ENCODE results near the gene EBLN1. TPM values are rescaled to one million over a fixed set of nuclear protein-coding genes. Genes with fewer than 3 reads are reported as not detected.
"Not testable (repeated sequence)": the region's sequence is repeated elsewhere in the genome, so short reads cannot be mapped to it uniquely, and the experiment has no call there.

The EBLN1 gene
- total RNA-seq, 1 experiment from 2014 or later = not detected

DNA sequence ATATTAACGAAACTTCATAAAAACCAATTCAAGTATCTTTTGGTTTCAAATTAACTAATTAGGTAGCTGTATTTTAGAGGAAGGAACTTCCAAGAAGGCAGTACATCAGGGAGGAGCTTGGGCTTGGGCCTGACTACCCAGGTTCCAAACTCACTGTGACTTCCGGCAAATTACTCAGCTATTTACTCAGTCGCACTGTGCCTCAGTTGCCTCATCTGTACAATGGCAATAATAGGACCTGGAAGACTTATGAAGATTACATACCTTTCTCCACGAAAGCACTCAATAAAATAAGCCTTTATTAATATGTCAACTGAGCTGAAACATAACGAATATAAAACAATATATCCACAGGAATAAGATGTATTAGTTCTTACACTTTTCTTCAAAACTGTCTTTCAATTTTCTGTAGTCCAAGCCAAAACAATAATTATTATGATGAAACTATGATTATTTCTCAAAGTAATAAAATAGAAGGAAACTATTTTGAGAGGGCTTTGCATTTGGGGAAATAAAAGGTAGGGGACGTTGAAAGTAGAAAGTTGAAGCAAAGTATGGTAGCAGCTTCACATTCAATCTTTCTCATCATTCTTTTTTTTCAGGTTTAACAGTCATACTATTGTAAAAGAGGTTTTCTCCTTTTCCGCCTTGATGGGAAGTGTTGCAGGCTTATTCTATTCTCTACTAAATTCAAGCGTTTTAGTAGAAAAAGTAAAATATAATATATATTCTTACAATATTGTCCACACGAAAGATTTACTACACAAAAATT is 10.5 kb upstream of the EBLN1 start:
- DNase-seq (ENCODE audit: low read depth) = no peak

DNA sequence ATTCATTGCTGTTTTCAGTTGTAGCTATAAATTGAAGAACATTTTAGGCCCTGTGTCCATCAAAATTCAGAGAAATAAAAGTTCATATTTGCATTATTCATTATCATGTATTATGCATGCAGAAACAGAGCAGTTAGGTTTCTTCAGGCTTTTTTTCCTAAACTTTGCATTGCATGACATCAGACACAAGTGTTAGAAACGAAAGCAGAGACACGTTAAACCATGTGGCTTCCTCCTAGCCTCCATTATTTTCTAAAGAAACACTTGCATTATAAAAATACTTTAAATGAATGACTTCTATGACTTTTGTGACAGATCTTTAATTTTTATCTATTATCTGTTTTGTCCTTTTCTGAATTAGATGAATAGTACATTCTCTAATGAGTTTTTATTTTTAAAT is 8.8 kb upstream of the EBLN1 start:
- no peak for DNase-seq (ENCODE audit: low read depth)

DNA sequence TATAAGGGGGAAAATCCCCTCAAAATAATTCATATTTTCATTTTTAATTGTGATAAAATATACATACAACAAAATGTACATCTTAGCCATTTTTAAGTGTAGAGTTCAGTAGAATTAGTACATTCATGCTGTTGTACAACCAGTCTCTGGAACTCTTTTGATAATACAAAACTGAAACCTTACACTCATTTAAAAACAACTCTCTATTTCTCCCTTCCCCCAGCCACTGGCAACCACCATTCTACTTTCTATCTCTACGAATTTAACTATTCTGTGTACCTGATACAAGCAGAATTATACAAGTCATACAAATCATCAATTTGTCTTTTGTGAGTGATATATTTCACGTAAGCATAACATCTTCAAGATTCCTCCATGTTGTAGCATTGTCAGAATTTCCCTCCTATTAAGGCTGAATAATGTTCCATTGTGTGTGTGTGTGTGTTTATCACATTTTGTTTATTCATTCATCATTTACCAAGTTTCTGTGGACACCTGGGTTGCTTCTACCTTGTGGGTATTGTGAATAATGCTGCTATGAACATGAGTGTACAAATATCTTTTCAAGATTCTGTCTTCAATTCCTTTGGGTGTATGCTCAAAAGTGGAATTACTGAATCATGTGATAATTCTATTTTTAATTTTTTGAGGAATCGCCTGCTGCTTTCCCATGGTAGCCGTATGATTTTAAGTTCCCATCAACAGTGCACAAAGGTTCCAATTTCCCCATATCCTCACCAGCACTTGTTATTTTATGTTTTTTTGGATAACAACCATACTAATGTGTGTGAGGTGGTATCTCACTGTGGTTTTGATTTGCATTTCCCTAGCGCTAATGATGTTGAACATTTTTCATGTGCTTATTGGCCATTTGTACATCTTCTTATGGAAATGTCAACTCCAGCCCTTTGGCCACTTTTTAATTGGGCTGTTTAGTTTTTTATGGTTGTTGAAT is 4.7 kb upstream of the EBLN1 start:
- DNase-seq (ENCODE audit: low read depth) = no peak

DNA sequence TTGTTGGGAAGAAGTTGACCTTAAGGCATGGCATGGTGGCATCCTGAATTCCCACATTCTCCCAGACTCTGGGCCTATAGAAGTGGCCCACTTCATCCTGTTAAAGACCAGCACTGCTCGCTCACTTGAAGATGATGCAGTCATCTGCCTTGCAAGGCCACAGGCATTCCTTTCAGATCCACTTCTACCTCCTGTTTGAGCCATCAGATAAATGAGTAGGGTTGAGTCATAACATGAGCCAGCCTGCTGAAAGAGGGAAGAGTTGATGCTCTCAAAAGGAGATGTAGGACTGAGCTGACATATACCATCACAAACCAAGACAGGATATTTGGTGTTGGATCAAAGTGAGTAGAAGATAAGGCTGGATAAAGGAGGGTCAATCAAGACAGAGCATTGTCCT is 1.5 kb upstream of the EBLN1 start:
- DNase-seq (ENCODE audit: low read depth) = peak; percentile 23

DNA sequence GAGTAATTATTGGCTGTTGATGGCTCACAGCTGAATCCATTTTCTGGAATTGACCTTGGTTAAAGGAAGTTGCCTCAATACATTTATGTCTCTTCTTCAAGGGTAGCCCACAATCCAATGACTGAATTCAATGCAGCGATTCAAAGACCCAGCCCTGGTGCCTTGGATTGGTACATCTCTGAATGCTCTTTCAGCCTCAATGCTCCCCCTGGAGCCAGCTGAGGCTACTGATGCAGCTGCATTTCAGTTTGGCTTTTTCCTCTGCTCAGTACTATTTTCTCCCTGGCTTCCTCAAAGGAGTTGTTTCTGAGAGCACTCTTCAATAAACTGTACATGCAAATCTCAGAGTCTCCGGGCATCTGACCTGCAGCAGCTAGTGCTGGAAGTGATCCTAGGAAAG is 633 bp upstream of the EBLN1 start:
- DNase-seq (ENCODE audit: low read depth) = no peak

DNA sequence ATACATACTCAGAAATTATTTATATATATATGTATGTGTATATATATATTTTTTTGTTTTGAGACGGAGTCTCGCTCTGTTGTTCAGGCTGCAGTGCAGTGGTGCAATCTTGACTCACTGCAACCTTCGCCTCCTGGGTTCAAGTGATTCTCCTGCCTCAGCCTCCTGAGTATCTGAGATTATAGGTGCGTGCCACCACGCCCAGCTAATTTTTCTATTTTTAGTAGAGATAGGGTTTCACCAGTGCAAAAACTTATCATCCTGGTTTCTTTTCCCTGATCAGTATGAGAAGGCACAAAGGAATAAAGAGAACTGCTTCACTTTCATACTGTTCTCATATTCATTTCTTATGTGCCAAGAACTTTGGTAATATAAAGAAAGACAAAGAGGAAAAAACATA is 731 bp downstream of the EBLN1 start:
- DNase-seq (ENCODE audit: low read depth) = not testable (repeated sequence)

DNA sequence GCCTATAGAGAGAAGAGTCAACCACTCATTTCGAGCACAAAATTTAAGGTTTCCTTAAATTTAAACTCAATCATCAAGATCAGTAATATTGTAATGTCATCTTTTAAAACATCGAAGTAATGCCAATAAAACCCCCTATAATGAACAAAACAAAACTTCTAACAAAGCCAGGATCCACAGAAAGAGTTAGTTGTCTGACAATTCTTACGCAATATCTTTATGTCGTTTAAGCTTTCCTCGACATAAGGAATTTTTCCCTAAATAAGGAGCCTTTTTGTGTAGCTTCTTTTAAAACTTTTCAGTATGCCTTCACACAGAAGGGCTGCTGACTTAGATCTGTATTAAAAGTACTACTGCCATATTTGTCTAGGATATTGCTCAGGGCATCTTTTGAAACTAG is 7.5 kb downstream of the EBLN1 start:
- DNase-seq (ENCODE audit: low read depth) = no peak

DNA sequence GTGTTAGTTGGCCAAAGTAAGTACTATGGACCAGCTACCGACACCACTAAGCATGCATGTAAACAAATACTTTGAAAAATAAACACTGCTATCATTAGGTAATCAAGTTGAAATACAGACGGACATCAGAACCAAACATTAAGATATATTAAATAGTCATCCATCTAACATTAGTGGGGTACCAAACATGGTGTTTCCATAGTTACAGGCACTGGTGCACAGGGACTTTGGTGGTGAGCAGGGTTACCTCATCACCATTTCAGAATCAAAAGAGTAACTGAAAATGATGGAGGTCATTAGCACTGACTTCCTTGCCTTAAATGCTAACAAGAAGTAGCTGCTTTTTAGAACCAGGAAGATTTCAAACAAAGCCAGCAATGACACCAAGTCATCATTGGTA is 23.9 kb downstream of the EBLN1 start:
- DNase-seq (ENCODE audit: low read depth) = no peak

DNA sequence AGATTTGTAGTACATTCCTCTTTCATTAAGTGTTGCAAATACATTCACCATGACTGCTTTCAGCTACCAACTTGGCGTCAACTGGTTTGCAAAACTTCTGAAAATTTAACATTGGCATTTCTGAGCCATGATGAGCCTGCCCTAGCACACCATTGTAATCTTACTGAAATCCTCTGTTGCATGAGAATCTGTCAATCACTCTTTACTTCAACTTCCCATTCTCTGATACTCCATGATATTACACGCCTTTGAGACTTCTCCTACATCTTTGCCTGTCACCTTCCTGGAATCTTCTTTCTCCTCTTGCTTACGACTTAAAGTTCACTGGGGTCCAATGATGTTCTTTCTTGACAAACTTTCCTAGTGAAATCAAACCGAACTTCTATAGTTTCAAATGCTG is 32.2 kb downstream of the EBLN1 start:
- DNase-seq (ENCODE audit: low read depth) = no peak

DNA sequence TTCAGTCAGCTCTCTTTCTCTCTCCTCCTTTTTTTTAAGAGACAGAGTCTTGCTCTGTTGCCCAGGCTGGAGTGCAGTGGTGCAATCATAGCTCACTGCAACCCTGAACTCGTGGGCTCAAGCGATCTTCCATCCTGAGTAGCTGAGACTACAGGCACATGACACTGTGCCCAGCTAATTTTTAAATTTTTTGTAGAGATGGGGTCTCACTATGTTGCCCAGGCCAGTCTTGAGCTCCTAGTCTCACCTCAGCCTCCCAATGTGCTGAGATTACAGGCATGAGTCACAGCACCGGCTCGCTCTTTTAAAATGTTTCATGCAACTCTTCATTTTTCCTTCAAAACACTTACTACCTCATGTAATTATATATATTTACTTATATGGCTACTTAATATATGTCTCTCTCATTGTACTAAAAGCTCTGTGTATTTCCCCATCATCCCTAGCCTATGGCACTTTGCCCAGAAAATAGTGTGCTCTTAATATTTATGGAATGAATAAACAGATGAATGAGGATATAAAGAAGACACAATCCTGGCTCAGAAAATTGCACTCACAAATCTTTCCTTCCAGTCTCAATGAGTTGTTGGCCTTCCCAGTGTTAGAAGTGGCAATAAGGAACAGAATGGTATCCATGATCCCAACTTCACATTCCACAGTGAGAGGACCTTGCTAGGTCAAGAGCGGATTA is 33.9 kb downstream of the EBLN1 start:
- no peak for DNase-seq (ENCODE audit: low read depth)

DNA sequence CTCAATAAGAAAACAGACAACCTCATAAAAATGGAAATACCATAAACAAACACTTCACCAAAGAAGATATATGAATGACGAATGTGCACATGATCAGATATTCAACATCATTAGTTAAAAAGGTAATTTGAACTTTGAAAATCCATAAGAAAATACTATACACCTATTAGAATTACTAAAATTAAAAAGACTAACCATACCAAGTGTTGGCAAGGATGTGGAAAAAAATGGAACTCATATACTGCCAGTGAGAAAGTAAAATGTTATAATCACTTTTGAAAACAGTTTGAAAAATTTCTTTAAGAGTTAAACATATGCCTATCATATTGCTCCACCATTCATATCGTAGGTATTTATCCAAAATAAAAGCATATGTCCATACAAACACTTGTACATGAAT is 37.1 kb downstream of the EBLN1 start:
- no peak for DNase-seq (ENCODE audit: low read depth)

DNA sequence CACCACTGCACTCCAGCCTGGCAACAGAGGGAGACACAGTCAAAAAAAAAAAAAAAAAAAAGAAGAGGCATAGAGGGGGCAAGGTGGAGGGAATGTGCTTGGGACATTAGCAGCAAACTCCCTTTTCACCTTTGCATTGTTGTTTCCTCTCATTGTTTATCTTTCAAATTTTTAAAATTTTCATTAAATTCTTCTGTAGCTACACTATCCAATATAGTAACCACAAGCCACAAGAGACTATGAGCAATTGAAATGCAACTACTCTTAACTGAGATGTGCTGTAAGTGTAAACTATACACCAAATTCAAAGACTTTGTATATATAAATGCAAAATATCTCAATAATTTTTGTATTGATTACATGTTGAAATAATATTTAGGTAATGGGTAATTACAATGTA is 43.4 kb downstream of the EBLN1 start:
- no peak for DNase-seq (ENCODE audit: low read depth)

DNA sequence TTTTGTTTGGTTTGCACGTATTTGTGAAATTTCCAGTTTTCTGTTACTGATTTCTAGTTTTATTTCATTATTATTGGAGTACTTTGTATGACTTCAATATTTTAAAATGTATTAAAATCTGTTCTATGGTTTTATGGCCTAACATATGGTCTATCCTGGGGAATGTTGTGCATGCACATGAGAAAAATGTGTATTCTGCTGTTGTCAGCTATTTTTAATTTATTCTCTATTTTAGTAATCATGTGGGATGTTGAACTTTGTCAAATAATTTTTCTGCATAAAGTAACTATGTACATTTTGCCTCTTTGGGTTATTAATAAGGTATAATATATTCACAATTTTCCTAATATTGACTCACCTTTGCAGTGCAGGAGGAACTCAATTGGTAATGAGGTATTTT is 46.7 kb downstream of the EBLN1 start:
- no peak for DNase-seq (ENCODE audit: low read depth)

DNA sequence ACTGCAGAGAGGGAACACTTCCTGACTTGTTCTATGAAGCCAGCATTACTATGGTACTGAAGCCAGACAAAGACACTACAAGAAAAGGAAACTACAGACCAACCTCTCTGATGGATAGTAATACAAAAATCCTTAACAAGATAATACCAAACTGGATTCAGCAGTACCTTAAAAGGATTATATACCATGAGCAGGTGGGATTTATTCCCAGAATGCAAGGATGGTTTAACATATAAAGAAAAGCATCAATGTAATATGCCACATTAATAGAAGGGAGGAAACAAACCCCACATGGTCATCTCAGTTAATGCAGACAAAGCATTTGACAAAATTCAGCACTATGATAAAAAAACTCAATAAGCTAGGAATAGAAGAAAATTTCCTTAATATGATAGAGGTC is 47.2 kb downstream of the EBLN1 start:
- DNase-seq (ENCODE audit: low read depth) = no peak

DNA sequence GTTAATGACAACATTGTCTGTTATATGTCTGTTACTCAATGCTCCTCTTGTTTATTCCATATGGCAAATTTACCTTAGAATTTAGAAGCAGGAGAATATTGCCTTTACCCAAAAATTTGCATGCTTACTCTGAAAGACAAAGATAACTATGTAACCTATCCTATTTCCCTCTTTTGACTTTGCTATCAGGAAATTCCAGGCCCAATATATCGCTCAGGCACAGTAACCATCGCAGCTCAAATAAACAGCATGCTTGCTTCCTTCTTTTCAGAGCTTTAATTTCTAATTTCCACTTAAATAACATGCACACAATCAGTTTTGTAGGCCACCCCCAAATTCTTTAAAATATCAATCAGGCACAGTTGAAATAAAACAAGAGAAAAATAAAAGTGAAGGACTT is 57.8 kb downstream of the EBLN1 start:
- no peak for DNase-seq (ENCODE audit: low read depth)

DNA sequence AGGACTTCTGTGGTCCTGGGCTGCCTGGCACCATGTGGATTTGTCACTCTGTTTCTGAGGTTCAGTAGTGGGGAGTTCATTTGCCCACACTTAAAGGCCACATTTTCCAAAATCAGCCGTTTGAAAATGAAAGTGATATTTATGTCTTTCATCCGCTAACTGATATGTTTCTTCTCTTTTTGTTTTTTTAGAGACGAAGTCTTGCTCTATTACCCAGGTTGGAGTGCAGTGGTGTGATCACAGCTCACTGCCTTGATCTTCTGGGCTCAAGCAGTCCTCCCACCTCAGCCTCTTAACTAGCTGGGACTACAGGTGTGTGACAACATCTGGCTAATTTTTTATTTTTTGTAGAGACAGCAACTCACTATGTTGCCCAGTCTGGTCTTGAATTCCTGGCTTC is 58.6 kb downstream of the EBLN1 start:
- DNase-seq (ENCODE audit: low read depth) = no peak

Other genes with a start within 250 kb of the EBLN1 start
- gene DNAJC1, start 214.3 kb downstream of the EBLN1 start, total RNA-seq (2014; rRNA removed; shearing (Covaris generic)) = 29.9 and 35.0 TPM in 2 replicates
- 33.4 and 47.7 TPM in 2 replicates for gene COMMD3, start 98.4 kb upstream of the EBLN1 start, total RNA-seq (2014; rRNA removed; shearing (Covaris generic))
- gene BMI1, start 103.1 kb upstream of the EBLN1 start, total RNA-seq (2014; rRNA removed; shearing (Covaris generic)) = 83.7 and 96.8 TPM in 2 replicates
- gene SPAG6, start 127.5 kb upstream of the EBLN1 start, total RNA-seq (2014; rRNA removed; shearing (Covaris generic)) = 0.74 TPM in 1 of 2 replicates, not detected in the other